GM12878 (cell line): Measurements from ENCODE around the gene INTS7. TPM values are rescaled to one million over a fixed set of nuclear protein-coding genes. Genes with fewer than 3 reads are reported as not detected.

Experiments used
- BHLHE40 ChIP-seq, 2 experiments: fragments of 450-650 bp in 1 of 2; IDR thresholded peaks; 2 replicates each; pipeline ENCODE4 v1.6.1; 2011 to 2017; ENCODE audit warnings: low read depth in 2 of 2, borderline replicate concordance in 1 of 2, improper control_type of control experiment in 1 of 2, low read length in 1 of 2, mild to moderate bottlenecking in 1 of 2
- DPF2 ChIP-seq: fragments of 450-650 bp; IDR thresholded peaks from 2 replicates; pipeline ENCODE4 v1.6.1; 2017; ENCODE audit warnings: mild to moderate bottlenecking
- E4F1 ChIP-seq: fragments of 450-650 bp; IDR thresholded peaks from 2 replicates; pipeline ENCODE4 v1.6.1; 2018; ENCODE audit warnings: borderline replicate concordance, mild to moderate bottlenecking; ENCODE audit not compliant: partially characterized antibody
- FOXK2 ChIP-seq: fragments of 450-650 bp; IDR thresholded peaks from 2 replicates; pipeline ENCODE4 v1.6.1; 2017; ENCODE audit warnings: mild to moderate bottlenecking, moderate library complexity
- FOXM1 ChIP-seq: IDR thresholded peaks from 2 replicates; pipeline ENCODE4 v1.6.1; 2012; ENCODE audit warnings: low read depth, mild to moderate bottlenecking, inconsistent platforms, low read length, moderate library complexity
- JUNB ChIP-seq: IDR thresholded peaks from 2 replicates; pipeline ENCODE4 v1.6.1; 2016; ENCODE audit warnings: antibody characterized with exemption, mild to moderate bottlenecking
- KDM1A ChIP-seq: fragments of 200-600 bp; sonication (generic); IDR thresholded peaks from 2 replicates; pipeline ENCODE4 v1.6.1; 2016; ENCODE audit warnings: borderline replicate concordance
- KLF5 ChIP-seq: fragments of 450-650 bp; IDR thresholded peaks from 2 replicates; pipeline ENCODE4 v1.6.1; 2014; ENCODE audit warnings: mild to moderate bottlenecking; ENCODE audit not compliant: partially characterized antibody
- MEF2A ChIP-seq: IDR thresholded peaks from 2 replicates; pipeline ENCODE4 v1.6.1; 2011; ENCODE audit warnings: low read depth, mild to moderate bottlenecking, low read length, moderate library complexity; ENCODE audit not compliant: insufficient read depth
- MTA2 ChIP-seq: fragments of 450-650 bp; IDR thresholded peaks from 2 replicates; pipeline ENCODE4 v1.6.1; 2016; ENCODE audit warnings: low read depth, mild to moderate bottlenecking, moderate library complexity
- NFYB ChIP-seq: IDR thresholded peaks from 2 replicates; pipeline ENCODE4 v1.6.1; 2011; ENCODE audit warnings: low read depth, mild to moderate bottlenecking, low read length, improper control_type of control experiment, moderate library complexity; ENCODE audit not compliant: insufficient read depth
- POLR2AphosphoS2 ChIP-seq: IDR thresholded peaks from 2 replicates; pipeline ENCODE4 v1.6.1; 2011; ENCODE audit warnings: low read depth, mild to moderate bottlenecking, low read length, improper control_type of control experiment, moderate library complexity
- TARDBP ChIP-seq: IDR thresholded peaks from 2 replicates; pipeline ENCODE4 v1.6.1; 2016; ENCODE audit warnings: borderline replicate concordance
- ZSCAN29 ChIP-seq: fragments of 450-650 bp; IDR thresholded peaks from 2 replicates; pipeline ENCODE4 v1.6.1; 2017; ENCODE audit warnings: mild to moderate bottlenecking, moderate library complexity
- polyA plus RNA-seq, 11 experiments: library from polyadenylated mRNA; depleted of rRNA in 4 of 11; unstranded in 6 of 11; stranded (reverse) in 5 of 11; fragments of >200 nt; fragmentation: Nextera tagmentation in 4 of 11; fragmentation: Illumina TruSeq in 1 of 11; extraction: Ambion mirVana in 4 of 11; extraction: Trizol in 1 of 11; gene quantifications; 1 replicate in 1 of 11; 2 replicates in 10 of 11; pipeline versions ENCODE4 v1.2.1 to v1.2.3, GENCODE V29; 2011 to 2016; ENCODE audit warnings: inconsistent platforms in 2 of 11, missing spikeins in 2 of 11, low read depth in 1 of 11
- total RNA-seq, 4 experiments: library from RNA; depleted of rRNA in 3 of 4; stranded (reverse); fragments of >200 nt in 3 of 4; fragmentation: Illumina TruSeq in 1 of 4; extraction: Trizol in 1 of 4; gene quantifications; 2 replicates each; pipeline versions ENCODE4 v1.2.1 to v1.2.3, GENCODE V29; 2013 to 2021
- TF ChIP-seq, protein P1 (sequence below): fragments of 450-650 bp; formaldehyde crosslinking; IDR thresholded peaks from 2 replicates; pipeline ENCODE4 v1.4.0; 2020; ENCODE audit warnings: mild to moderate bottlenecking, moderate library complexity
- TF ChIP-seq, protein P2 (sequence below): fragments of 450-650 bp; IDR thresholded peaks from 2 replicates; pipeline ENCODE4 v1.6.1; 2016; ENCODE audit warnings: mild to moderate bottlenecking
- TF ChIP-seq, protein P3 (sequence below): fragments of 450-650 bp; IDR thresholded peaks from 2 replicates; pipeline ENCODE4 v1.6.1; 2017; ENCODE audit warnings: mild to moderate bottlenecking

The INTS7 gene
- total and polyA plus RNA-seq, 10 of the 15 experiments (the other 5 are each of a cell fraction or from before 2014, with no cell fraction given), result 17.1 to 49.1 (median 26.8) TPM

GRCh38 chr1:211939876-211940468 lies 95.4 kb downstream of the INTS7 start (continued):
- TF ChIP-seq, protein P1, sequence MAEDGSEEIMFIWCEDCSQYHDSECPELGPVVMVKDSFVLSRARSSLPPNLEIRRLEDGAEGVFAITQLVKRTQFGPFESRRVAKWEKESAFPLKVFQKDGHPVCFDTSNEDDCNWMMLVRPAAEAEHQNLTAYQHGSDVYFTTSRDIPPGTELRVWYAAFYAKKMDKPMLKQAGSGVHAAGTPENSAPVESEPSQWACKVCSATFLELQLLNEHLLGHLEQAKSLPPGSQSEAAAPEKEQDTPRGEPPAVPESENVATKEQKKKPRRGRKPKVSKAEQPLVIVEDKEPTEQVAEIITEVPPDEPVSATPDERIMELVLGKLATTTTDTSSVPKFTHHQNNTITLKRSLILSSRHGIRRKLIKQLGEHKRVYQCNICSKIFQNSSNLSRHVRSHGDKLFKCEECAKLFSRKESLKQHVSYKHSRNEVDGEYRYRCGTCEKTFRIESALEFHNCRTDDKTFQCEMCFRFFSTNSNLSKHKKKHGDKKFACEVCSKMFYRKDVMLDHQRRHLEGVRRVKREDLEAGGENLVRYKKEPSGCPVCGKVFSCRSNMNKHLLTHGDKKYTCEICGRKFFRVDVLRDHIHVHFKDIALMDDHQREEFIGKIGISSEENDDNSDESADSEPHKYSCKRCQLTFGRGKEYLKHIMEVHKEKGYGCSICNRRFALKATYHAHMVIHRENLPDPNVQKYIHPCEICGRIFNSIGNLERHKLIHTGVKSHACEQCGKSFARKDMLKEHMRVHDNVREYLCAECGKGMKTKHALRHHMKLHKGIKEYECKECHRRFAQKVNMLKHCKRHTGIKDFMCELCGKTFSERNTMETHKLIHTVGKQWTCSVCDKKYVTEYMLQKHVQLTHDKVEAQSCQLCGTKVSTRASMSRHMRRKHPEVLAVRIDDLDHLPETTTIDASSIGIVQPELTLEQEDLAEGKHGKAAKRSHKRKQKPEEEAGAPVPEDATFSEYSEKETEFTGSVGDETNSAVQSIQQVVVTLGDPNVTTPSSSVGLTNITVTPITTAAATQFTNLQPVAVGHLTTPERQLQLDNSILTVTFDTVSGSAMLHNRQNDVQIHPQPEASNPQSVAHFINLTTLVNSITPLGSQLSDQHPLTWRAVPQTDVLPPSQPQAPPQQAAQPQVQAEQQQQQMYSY (CRISPR knock-in tag), result no peak
- TF ChIP-seq ZSCAN29 (no peak), BHLHE40 (IDR thresholded peaks at IDR 0.05; ENCODE audit: borderline replicate concordance in 1 of 2, low read depth in 2 of 2, low read length in 1 of 2) (peak; percentile 99 to 100), NFYB (no peak), TARDBP (no peak), FOXK2 (no peak), KLF5 (no peak), MEF2A (peak; percentile 88), POLR2AphosphoS2 (no peak), KDM1A (no peak), JUNB (peak; percentile 96), DPF2 (peak; percentile 84), E4F1 (no peak), MTA2 (peak; percentile 93), FOXM1 (peak; percentile 95)
- TF ChIP-seq, protein P2, sequence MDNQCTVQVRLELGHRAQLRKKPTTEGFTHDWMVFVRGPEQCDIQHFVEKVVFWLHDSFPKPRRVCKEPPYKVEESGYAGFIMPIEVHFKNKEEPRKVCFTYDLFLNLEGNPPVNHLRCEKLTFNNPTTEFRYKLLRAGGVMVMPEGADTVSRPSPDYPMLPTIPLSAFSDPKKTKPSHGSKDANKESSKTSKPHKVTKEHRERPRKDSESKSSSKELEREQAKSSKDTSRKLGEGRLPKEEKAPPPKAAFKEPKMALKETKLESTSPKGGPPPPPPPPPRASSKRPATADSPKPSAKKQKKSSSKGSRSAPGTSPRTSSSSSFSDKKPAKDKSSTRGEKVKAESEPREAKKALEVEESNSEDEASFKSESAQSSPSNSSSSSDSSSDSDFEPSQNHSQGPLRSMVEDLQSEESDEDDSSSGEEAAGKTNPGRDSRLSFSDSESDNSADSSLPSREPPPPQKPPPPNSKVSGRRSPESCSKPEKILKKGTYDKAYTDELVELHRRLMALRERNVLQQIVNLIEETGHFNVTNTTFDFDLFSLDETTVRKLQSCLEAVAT, result no peak; the same call in 1 of the 2 replicates
- TF ChIP-seq, protein P3, sequence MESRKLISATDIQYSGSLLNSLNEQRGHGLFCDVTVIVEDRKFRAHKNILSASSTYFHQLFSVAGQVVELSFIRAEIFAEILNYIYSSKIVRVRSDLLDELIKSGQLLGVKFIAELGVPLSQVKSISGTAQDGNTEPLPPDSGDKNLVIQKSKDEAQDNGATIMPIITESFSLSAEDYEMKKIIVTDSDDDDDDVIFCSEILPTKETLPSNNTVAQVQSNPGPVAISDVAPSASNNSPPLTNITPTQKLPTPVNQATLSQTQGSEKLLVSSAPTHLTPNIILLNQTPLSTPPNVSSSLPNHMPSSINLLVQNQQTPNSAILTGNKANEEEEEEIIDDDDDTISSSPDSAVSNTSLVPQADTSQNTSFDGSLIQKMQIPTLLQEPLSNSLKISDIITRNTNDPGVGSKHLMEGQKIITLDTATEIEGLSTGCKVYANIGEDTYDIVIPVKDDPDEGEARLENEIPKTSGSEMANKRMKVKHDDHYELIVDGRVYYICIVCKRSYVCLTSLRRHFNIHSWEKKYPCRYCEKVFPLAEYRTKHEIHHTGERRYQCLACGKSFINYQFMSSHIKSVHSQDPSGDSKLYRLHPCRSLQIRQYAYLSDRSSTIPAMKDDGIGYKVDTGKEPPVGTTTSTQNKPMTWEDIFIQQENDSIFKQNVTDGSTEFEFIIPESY, result no peak
